Tibial artery (tissue), 4 donors: ENCODE measurements around the gene MACROH2A1.

Experiments used
- DNase-seq, 2 donors: peaks; one replicate each; pipeline ENCODE4 v3.0.0-alpha.2; 2019
- H3K27ac ChIP-seq, 2 donors: fragments of 200-600 bp; sonication (generic) in 1 of 2; 1 replicate in 1 of 2; 2 replicates in 1 of 2; pipeline ENCODE4 v1.5.1; 2018 to 2019; ENCODE audit warnings: mild to moderate bottlenecking in 1 of 2
- H3K27me3 ChIP-seq, 2 donors: fragments of 200-600 bp; sonication (generic) in 1 of 2; one replicate each; pipeline versions ENCODE4 v1.5.1 to v1.6.0; 2016 to 2019
- H3K36me3 ChIP-seq, 3 donors: fragments of 200-600 bp; sonication (generic) in 2 of 3; one replicate each; pipeline ENCODE4 v1.5.1; 2016 to 2019; ENCODE audit warnings: mild to moderate bottlenecking in 2 of 3
- H3K4me1 ChIP-seq, 4 donors: fragments of 200-600 bp; sonication (generic) in 2 of 4; 1 replicate in 3 of 4; 2 replicates in 1 of 4; pipeline ENCODE4 v1.5.1; 2016 to 2019
- H3K4me3 ChIP-seq, 2 donors: fragments of 200-600 bp; sonication (generic) in 1 of 2; 1 replicate in 1 of 2; 2 replicates in 1 of 2; pipeline ENCODE4 v1.5.1; 2018 to 2019; ENCODE audit warnings: mild to moderate bottlenecking in 2 of 2
- H3K9me3 ChIP-seq, 3 donors: fragments of 200-600 bp; sonication (generic) in 1 of 3; one replicate each; pipeline ENCODE4 v1.5.1; 2016 to 2019
- CTCF ChIP-seq, 2 experiments: fragments of 200-600 bp in 1 of 2; fragments of 450-650 bp in 1 of 2; IDR thresholded peaks; one replicate each; pipeline ENCODE4 v1.5.1; 2017 to 2019; ENCODE audit warnings: antibody characterized with exemption in 2 of 2, mild to moderate bottlenecking in 1 of 2, moderate library complexity in 1 of 2
- intact Hi-C: fragments of 100-400 bp; cut with DNase I; formaldehyde crosslinking; loops from one replicate; pipeline ENCODE4 v1.15.0; 2023; ENCODE audit warnings: low total_unique reads

MACROH2A1 gene

GRCh38 chr5:135417083-135417482 lies 18.1 kb upstream of the MACROH2A1 start:
- Histone ChIP-seq H3K4me1 (no peaks in the 10 kb centered on the region), H3K27me3 (no peaks in the 10 kb centered on the region), H3K9me3 (peaks cover 0 to 5% (median 0%) of the 10 kb centered on the region in 3 donors), H3K36me3 (no peaks in the 10 kb centered on the region), H3K27ac (no peak overlapping the region), H3K4me3 (no peak overlapping the region)
- DNase-seq = no peak
- intact Hi-C loops = no loop called here
- no peak for TF ChIP-seq CTCF (IDR thresholded peaks at IDR 0.05)

- Histone ChIP-seq H3K27ac (no peak overlapping the region), H3K9me3 (no peaks in the 10 kb centered on the region), H3K27me3 (no peaks in the 10 kb centered on the region), H3K4me3 (no peak overlapping the region), H3K4me1 (peaks cover 0 to 1% (median 0%) of the 10 kb centered on the region in 4 donors), H3K36me3 (no peaks in the 10 kb centered on the region)
- no peak for DNase-seq
- no peak for TF ChIP-seq CTCF (IDR thresholded peaks at IDR 0.05)
- intact Hi-C loops = no loop called here
Observed at GRCh38 chr5:135405082-135405481, 6.1 kb upstream of the MACROH2A1 start.

GRCh38 chr5:135402031-135402430 lies 3.0 kb upstream of the MACROH2A1 start:
- no peak for TF ChIP-seq CTCF (IDR thresholded peaks at IDR 0.05)
- H3K27me3 ChIP-seq = no peaks in the 10 kb centered on the region
- no peak overlapping the region for H3K4me3 ChIP-seq
- no peaks in the 10 kb centered on the region for H3K36me3 ChIP-seq
- H3K4me1 ChIP-seq = peaks cover 0 to 18% (median 16%) of the 10 kb centered on the region in 4 donors
- H3K9me3 ChIP-seq = no peaks in the 10 kb centered on the region
- DNase-seq = no peak
- H3K27ac ChIP-seq = no peak overlapping the region
- intact Hi-C loops = no loop called here

GRCh38 chr5:135400866-135401265 lies 1.8 kb upstream of the MACROH2A1 start:
- Histone ChIP-seq H3K27ac (no peak overlapping the region), H3K27me3 (no peaks in the 10 kb centered on the region), H3K9me3 (no peaks in the 10 kb centered on the region), H3K4me1 (peaks cover 0 to 28% (median 25%) of the 10 kb centered on the region in 4 donors), H3K36me3 (no peaks in the 10 kb centered on the region), H3K4me3 (no peak overlapping the region)
- intact Hi-C loops = no loop called here
- DNase-seq = no peak
- TF ChIP-seq CTCF (IDR thresholded peaks at IDR 0.05) = no peak

- peaks cover 0 to 36% (median 28%) of the 10 kb centered on the region in 4 donors for H3K4me1 ChIP-seq
Observed at GRCh38 chr5:135399794-135400542, 937 bp upstream of the MACROH2A1 start.

More at GRCh38 chr5:135399794-135400542, 937 bp upstream of the MACROH2A1 start:
- TF ChIP-seq CTCF (IDR thresholded peaks at IDR 0.05) = no peak
- no peak for DNase-seq
- peak overlapping the region; percentile 74 to 88 for H3K4me3 ChIP-seq
- peak overlapping the region; percentile 74 to 85 for H3K27ac ChIP-seq
- intact Hi-C loops = no loop called here
- H3K36me3 ChIP-seq = no peaks in the 10 kb centered on the region
- no peaks in the 10 kb centered on the region for H3K9me3 ChIP-seq
- no peaks in the 10 kb centered on the region for H3K27me3 ChIP-seq
